GM12801 (cell line): Measurements from ENCODE around the gene CAMK1.

Experiments used
- TF ChIP-seq, protein P1 (sequence below): IDR thresholded peaks from one replicate; pipeline ENCODE4 v1.5.1; 2011; ENCODE audit warnings: control low read depth; ENCODE audit not compliant: insufficient read length; ENCODE audit errors: extremely low read depth

Gene CAMK1

DNA sequence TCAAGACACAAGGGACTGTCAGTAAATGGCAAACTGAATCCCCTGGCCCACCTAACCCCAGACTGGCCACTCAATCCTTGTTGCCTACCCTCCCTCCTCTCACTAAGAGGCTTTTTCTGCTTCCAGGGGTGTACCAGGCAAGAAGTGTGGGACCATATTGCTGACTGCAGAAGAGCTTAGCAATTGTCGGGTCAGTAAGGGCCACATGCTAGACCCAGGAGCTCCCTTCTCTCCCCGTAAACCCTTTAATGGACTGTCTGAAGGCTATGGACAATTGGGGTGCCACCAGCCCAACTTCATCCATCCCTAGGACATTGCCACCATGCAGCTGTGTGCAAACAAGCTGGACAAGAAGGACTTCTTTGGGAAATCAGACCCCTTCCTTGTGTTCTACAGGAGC, 57.3 kb downstream of the CAMK1 start:
- TF ChIP-seq, protein P1, sequence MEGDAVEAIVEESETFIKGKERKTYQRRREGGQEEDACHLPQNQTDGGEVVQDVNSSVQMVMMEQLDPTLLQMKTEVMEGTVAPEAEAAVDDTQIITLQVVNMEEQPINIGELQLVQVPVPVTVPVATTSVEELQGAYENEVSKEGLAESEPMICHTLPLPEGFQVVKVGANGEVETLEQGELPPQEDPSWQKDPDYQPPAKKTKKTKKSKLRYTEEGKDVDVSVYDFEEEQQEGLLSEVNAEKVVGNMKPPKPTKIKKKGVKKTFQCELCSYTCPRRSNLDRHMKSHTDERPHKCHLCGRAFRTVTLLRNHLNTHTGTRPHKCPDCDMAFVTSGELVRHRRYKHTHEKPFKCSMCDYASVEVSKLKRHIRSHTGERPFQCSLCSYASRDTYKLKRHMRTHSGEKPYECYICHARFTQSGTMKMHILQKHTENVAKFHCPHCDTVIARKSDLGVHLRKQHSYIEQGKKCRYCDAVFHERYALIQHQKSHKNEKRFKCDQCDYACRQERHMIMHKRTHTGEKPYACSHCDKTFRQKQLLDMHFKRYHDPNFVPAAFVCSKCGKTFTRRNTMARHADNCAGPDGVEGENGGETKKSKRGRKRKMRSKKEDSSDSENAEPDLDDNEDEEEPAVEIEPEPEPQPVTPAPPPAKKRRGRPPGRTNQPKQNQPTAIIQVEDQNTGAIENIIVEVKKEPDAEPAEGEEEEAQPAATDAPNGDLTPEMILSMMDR: no peak

DNA sequence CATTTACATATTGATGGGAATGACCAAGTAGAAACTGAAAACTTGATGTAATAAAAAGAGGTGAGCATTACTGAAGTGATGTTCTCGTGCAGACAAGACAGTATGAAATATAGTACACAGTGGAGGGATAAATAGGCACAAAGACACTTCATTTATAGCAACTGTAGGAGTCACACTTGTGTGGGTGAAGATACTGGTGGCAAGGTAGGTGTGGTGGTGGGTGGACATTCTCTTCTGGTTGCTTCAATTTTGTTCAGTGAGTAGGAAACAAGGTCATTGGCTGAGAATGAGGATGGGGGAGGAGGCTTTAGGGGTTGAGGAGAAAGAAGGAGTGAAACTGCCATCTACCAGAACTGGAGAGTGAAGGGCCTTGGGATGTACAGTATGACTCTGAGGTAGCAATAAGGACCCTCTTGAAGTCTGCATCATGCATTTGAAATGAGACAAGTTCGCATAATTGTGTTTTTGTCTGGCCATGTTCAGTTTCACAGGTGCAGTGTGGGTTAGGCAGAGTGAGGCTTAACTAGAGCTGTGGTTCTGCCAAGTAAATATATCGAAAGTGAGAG, 59.5 kb downstream of the CAMK1 start:
- TF ChIP-seq, protein P1: no peak
